ENCODE results near the gene MED28.

MED28 gene

DNA sequence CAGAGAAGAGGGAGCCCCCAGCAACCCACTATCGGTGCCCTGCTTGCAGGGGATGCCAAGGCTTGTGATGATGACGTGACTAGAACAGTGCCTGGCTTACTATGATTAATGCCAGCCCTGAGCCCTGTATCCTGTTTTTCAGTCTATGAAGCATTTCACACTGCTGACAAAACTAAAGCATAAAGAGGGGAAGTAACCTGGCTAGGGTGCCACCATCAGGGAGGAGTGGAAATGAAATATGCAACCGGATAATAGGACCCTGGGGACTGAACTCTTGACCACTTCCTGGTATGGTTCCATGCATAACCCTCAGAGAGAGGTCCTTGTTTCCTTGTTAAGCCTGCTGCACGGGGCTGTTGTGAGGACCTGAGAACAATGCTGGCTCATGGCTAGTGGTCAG, 50.3 kb downstream of the MED28 start:
- DNase-seq (ENCODE audit: extremely low read depth in 1 of 2, low read depth in 1 of 2): no peak

GRCh38 chr4:17665346-17665745, 50.9 kb downstream of the MED28 start:
- DNase-seq (ENCODE audit: extremely low read depth in 1 of 2, low read depth in 1 of 2): no peak

GRCh38 chr4:17665852-17666251, 51.4 kb downstream of the MED28 start:
- DNase-seq (ENCODE audit: extremely low read depth in 1 of 2, low read depth in 1 of 2): no peak

- DNase-seq (ENCODE audit: extremely low read depth in 1 of 2, low read depth in 1 of 2): no peak
Observed at GRCh38 chr4:17667253-17667652, 52.8 kb downstream of the MED28 start.

GRCh38 chr4:17667653-17668201, 53.3 kb downstream of the MED28 start:
- no peak for DNase-seq (ENCODE audit: extremely low read depth in 1 of 2, low read depth in 1 of 2)

DNA sequence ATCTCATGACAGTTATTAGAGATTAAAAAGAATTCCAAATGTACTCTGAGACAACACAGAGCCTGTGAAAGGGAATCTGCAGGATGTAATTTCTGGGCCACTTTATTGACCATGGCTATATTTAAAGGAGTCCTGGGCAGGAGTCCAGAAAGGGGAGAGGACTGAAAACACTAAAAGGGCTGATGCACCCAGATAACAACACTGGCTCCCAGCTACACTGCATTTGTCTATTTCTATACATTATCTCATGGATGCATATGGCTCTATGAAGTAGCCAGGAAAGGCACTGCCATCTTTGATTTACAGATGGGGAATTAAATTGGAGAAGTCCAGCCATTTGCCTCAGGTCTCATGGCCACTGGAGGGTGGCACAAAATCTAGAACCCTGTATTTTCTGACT, 56.0 kb downstream of the MED28 start:
- no peak for DNase-seq (ENCODE audit: extremely low read depth in 1 of 2, low read depth in 1 of 2)

GRCh38 chr4:17680559-17681280, 66.3 kb downstream of the MED28 start:
- DNase-seq (ENCODE audit: extremely low read depth in 1 of 2, low read depth in 1 of 2): no peak

DNA sequence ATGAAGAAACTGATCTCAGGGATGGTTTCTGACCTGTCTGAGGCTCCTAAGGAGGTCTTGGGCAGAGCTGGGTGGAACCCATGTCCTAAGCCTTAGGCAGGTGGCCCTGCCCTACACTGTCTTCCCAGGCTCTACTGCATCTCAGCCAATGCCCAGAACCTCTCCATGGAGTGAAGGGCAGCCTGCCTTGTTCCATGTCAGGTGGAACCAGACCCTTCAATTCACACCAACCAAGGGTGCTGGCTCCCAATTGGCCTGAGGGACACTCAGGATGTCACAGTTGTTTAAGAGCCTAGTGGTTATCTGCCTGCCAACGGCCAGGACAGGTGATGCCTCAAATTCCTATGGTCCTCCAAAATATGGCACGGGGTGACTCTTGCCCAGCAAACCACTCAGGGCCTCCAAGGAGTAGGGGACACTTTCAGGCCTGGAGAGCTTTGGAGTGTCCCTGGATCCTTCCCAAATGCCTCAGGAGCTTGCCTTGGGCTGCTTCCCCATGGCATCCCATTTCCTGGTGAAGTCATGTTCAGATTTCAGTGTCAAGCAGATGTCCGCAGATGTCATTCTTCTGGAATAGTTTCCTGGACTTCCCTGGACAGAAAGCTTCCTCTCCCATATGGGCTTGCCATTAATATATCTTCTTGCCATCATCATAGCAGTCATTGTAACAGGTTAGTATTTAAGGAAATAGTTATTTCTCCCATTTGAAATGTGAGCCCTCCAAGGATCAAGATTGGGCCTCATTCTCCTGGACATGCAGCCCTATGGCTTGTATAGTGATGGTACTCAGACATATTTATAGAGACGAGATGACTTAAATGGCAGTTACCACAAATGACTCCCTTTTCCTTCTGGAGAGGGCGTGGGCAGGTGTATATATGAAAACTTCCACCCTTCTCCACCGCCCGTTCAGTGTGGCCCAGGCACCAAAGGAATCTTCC, 67.1 kb downstream of the MED28 start:
- DNase-seq (ENCODE audit: extremely low read depth in 1 of 2, low read depth in 1 of 2): no peak

DNA sequence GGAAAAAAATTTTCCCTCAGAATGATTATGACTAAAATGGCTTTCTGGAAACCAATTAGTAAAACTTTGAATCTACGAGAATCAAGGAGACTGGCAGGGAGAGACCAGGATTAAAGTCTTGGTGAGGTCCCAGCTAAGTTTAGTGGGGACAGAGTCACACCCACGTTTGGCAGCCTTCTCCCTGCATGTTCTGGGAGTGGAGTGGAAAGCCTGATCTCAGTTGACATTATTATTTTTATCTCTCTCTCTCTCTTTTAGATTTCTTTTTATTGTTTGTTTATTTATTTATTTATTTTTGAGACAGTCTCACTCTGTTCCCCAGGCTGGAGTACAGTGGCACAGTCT, 67.8 kb downstream of the MED28 start:
- DNase-seq (ENCODE audit: extremely low read depth in 1 of 2, low read depth in 1 of 2): no peak
